Activated CD4-positive, alpha-beta T cell treated with anti-CD3 and anti-CD28 coated beads for 36 hours (primary cell): ENCODE measurements around the gene MSI2. TPM values are rescaled to one million over a fixed set of nuclear protein-coding genes. Genes with fewer than 3 reads are reported as not detected.

Experiments used
- ATAC-seq: fragments of 200-7000 bp; cut with Tn5 transposase; one replicate; pipeline ENCODE4 v1.10.0; 2021; ENCODE audit warnings: mild to moderate bottlenecking, moderate library complexity
- CTCF ChIA-PET: fragments of 350-600 bp; sonication (Branson Sonifier 250); formaldehyde crosslinking; loops from one replicate; lab custom pipeline; 2021; ENCODE audit warnings: antibody characterized with exemption; lab: Charles Lee
- POLR2A ChIA-PET: fragments of 350-600 bp; sonication (Branson Sonifier 250); formaldehyde crosslinking; loops from one replicate; lab custom pipeline; 2021; ENCODE audit warnings: antibody characterized with exemption, inconsistent platforms; lab: Charles Lee
- DNase-seq: peaks from one replicate; pipeline ENCODE4 v3.0.0-alpha.2; 2020
- H3K27ac Mint-ChIP-seq: one replicate; pipeline ENCODE4 v1.8.0; 2021; ENCODE audit warnings: mixed read lengths
- H3K27me3 Mint-ChIP-seq: one replicate; pipeline ENCODE4 v1.8.0; 2021; ENCODE audit warnings: mixed read lengths
- H3K36me3 Mint-ChIP-seq: one replicate; pipeline ENCODE4 v1.8.0; 2021; ENCODE audit warnings: low read depth, mixed read lengths
- H3K4me1 Mint-ChIP-seq: one replicate; pipeline ENCODE4 v1.8.0; 2021; ENCODE audit warnings: mixed read lengths
- H3K4me3 Mint-ChIP-seq: one replicate; pipeline ENCODE4 v1.8.0; 2021; ENCODE audit warnings: mild to moderate bottlenecking, moderate library complexity, mixed read lengths
- H3K9me3 Mint-ChIP-seq: one replicate; pipeline ENCODE4 v1.8.0; 2021; ENCODE audit warnings: low read depth, mixed read lengths
- intact Hi-C, 2 experiments: fragments of 100-400 bp; cut with DNase I in 1 of 2; cut with micrococcal nuclease in 1 of 2; formaldehyde crosslinking; loops; one replicate each; pipeline versions ENCODE4 v1.14.2 to v1.15.1; 2022 to 2024; cut with DNase I, micrococcal nuclease
- total RNA-seq, 2 experiments: library from RNA; stranded (reverse); gene quantifications; one replicate each; pipeline ENCODE4 v1.2.3, GENCODE V29; 2021

Gene MSI2
- total RNA-seq, 2 experiments from 2014 or later = 55.3 to 57.2 TPM

GRCh38 chr17:57554826-57555635 lies 298.7 kb downstream of the MSI2 start:
- ATAC-seq (no peak), DNase-seq (no peak)
- Mint-ChIP-seq H3K36me3 (peaks cover 3% of the 10 kb centered on the region), H3K9me3 (no peaks in the 10 kb centered on the region), H3K27ac (no peak overlapping the region), H3K27me3 (no peaks in the 10 kb centered on the region), H3K4me1 (peaks cover 25% of the 10 kb centered on the region), H3K4me3 (no peak overlapping the region)
- intact Hi-C loops = loop anchor here in 1 of 2 experiments (5.0 to 10.0 kb wide), 2 partner anchors 117 to 190 kb away; partner anchors contain the start of gene CCDC182
- ChIA-PET POLR2A (no interaction called here), CTCF (interaction anchor here (0.6 kb wide), 3 partner anchors 8 to 312 kb away, joined by 3 to 4 read pairs (median 3); no protein-coding TSS in a partner anchor)

- Mint-ChIP-seq H3K4me1 (peaks cover 23% of the 10 kb centered on the region), H3K36me3 (peaks cover 3% of the 10 kb centered on the region), H3K4me3 (no peak overlapping the region), H3K9me3 (no peaks in the 10 kb centered on the region), H3K27ac (no peak overlapping the region), H3K27me3 (no peaks in the 10 kb centered on the region)
- ATAC-seq (no peak), DNase-seq (no peak)
- ChIA-PET POLR2A (no interaction called here), CTCF (no interaction called here)
- intact Hi-C loops = loop anchor here in 1 of 2 experiments (10.0 kb wide), 1 partner anchor 189 kb away; the partner anchor contains the start of gene CCDC182
Observed at GRCh38 chr17:57555636-57556175, 299.4 kb downstream of the MSI2 start.

GRCh38 chr17:57556320-57556719 lies 300.0 kb downstream of the MSI2 start:
- Mint-ChIP-seq H3K36me3 (peaks cover 3% of the 10 kb centered on the region), H3K27ac (no peak overlapping the region), H3K4me3 (no peak overlapping the region), H3K9me3 (no peaks in the 10 kb centered on the region), H3K4me1 (peaks cover 22% of the 10 kb centered on the region), H3K27me3 (no peaks in the 10 kb centered on the region)
- intact Hi-C loops = loop anchor here in 1 of 2 experiments (10.0 kb wide), 1 partner anchor 188 kb away; the partner anchor contains the start of gene CCDC182
- POLR2A ChIA-PET = no interaction called here
- ATAC-seq (no peak), DNase-seq (no peak)
- CTCF ChIA-PET = interaction anchor here (0.6 to 1.1 kb wide), 2 partner anchors 52 to 556 kb away, joined by 3 read pairs; no protein-coding TSS in a partner anchor

GRCh38 chr17:57556977-57557376 lies 300.7 kb downstream of the MSI2 start:
- no peak overlapping the region for H3K27ac Mint-ChIP-seq
- no peaks in the 10 kb centered on the region for H3K9me3 Mint-ChIP-seq
- H3K27me3 Mint-ChIP-seq = no peaks in the 10 kb centered on the region
- no peak for DNase-seq
- peaks cover 3% of the 10 kb centered on the region for H3K36me3 Mint-ChIP-seq
- H3K4me3 Mint-ChIP-seq = no peak overlapping the region
- intact Hi-C loops = loop anchor here in 1 of 2 experiments (10.0 kb wide), 1 partner anchor 188 kb away; the partner anchor contains the start of gene CCDC182
- ATAC-seq = no peak
- POLR2A ChIA-PET = no interaction called here
- peaks cover 17% of the 10 kb centered on the region for H3K4me1 Mint-ChIP-seq
- CTCF ChIA-PET = interaction anchor here (0.6 to 1.1 kb wide), 2 partner anchors 51 to 556 kb away, joined by 3 read pairs; no protein-coding TSS in a partner anchor

- no peak overlapping the region for H3K27ac Mint-ChIP-seq
- intact Hi-C loops = loop anchor here in 1 of 2 experiments (10.0 kb wide), 1 partner anchor 187 kb away; the partner anchor contains the start of gene CCDC182
- ATAC-seq = no peak
- CTCF ChIA-PET = interaction anchor here (1.0 to 1.2 kb wide), 2 partner anchors 272 to 291 kb away, joined by 3 read pairs; no protein-coding TSS in a partner anchor
- H3K4me3 Mint-ChIP-seq = no peak overlapping the region
- DNase-seq = no peak
- H3K36me3 Mint-ChIP-seq = peaks cover 3% of the 10 kb centered on the region
- H3K4me1 Mint-ChIP-seq = peaks cover 14% of the 10 kb centered on the region
- H3K27me3 Mint-ChIP-seq = no peaks in the 10 kb centered on the region
- POLR2A ChIA-PET = no interaction called here
- H3K9me3 Mint-ChIP-seq = no peaks in the 10 kb centered on the region
Observed at GRCh38 chr17:57557416-57557815, 301.1 kb downstream of the MSI2 start.

- CTCF ChIA-PET = interaction anchor here (1.0 to 1.2 kb wide), 2 partner anchors 272 to 290 kb away, joined by 3 read pairs; no protein-coding TSS in a partner anchor
- Mint-ChIP-seq H3K4me1 (peaks cover 8% of the 10 kb centered on the region), H3K36me3 (peaks cover 3% of the 10 kb centered on the region), H3K27me3 (no peaks in the 10 kb centered on the region), H3K27ac (no peak overlapping the region), H3K4me3 (no peak overlapping the region), H3K9me3 (no peaks in the 10 kb centered on the region)
- DNase-seq = no peak
- no peak for ATAC-seq
- POLR2A ChIA-PET = no interaction called here
- intact Hi-C loops = loop anchor here in 1 of 2 experiments (10.0 kb wide), 1 partner anchor 187 kb away; the partner anchor contains the start of gene CCDC182
Observed at GRCh38 chr17:57557834-57558681, 301.7 kb downstream of the MSI2 start.

GRCh38 chr17:57559226-57559625 lies 302.9 kb downstream of the MSI2 start:
- Mint-ChIP-seq H3K9me3 (no peaks in the 10 kb centered on the region), H3K4me3 (no peak overlapping the region), H3K27me3 (no peaks in the 10 kb centered on the region), H3K27ac (no peak overlapping the region), H3K36me3 (peaks cover 3% of the 10 kb centered on the region), H3K4me1 (peaks cover 5% of the 10 kb centered on the region)
- CTCF ChIA-PET = interaction anchor here (1.0 kb wide), 1 partner anchor 22 kb away, joined by 3 read pairs; no protein-coding TSS in a partner anchor
- DNase-seq (no peak), ATAC-seq (no peak)
- intact Hi-C loops = loop anchor here in 1 of 2 experiments (10.0 kb wide), 1 partner anchor 186 kb away; the partner anchor contains the start of gene CCDC182
- POLR2A ChIA-PET = no interaction called here

- ATAC-seq = no peak
- CTCF ChIA-PET = interaction anchor here (0.6 to 1.0 kb wide), 2 partner anchors 22 to 39 kb away, joined by 3 read pairs; no protein-coding TSS in a partner anchor
- DNase-seq = no peak
- Mint-ChIP-seq H3K27ac (no peak overlapping the region), H3K27me3 (no peaks in the 10 kb centered on the region), H3K36me3 (peaks cover 3% of the 10 kb centered on the region), H3K9me3 (no peaks in the 10 kb centered on the region), H3K4me3 (no peak overlapping the region), H3K4me1 (peaks cover 5% of the 10 kb centered on the region)
- POLR2A ChIA-PET = no interaction called here
- intact Hi-C loops = loop anchor here in 1 of 2 experiments (10.0 kb wide), 1 partner anchor 185 kb away; the partner anchor contains the start of gene CCDC182
Observed at GRCh38 chr17:57559634-57560318, 303.5 kb downstream of the MSI2 start.

GRCh38 chr17:57560319-57560705 lies 304.0 kb downstream of the MSI2 start:
- H3K27me3 Mint-ChIP-seq = no peaks in the 10 kb centered on the region
- no peak overlapping the region for H3K27ac Mint-ChIP-seq
- ATAC-seq (no peak), DNase-seq (no peak)
- CTCF ChIA-PET = interaction anchor here (0.6 kb wide), 1 partner anchor 38 kb away, joined by 3 read pairs; no protein-coding TSS in a partner anchor
- H3K4me1 Mint-ChIP-seq = peaks cover 5% of the 10 kb centered on the region
- peaks cover 3% of the 10 kb centered on the region for H3K36me3 Mint-ChIP-seq
- POLR2A ChIA-PET = no interaction called here
- intact Hi-C loops = no loop called here
- H3K9me3 Mint-ChIP-seq = no peaks in the 10 kb centered on the region
- no peak overlapping the region for H3K4me3 Mint-ChIP-seq
